Stimulated activated CD4-positive, alpha-beta T cell treated with anti-CD3 and anti-CD28 coated beads, Interleukin-2, amount 100 ng/mL, for 4 hours (primary cell): ENCODE measurements around the gene IGSF21.

Experiments used
- DNase-seq: peaks from one replicate; pipeline ENCODE4 v3.0.0-alpha.2; 2020; ENCODE audit warnings: low read depth

Gene IGSF21

DNA sequence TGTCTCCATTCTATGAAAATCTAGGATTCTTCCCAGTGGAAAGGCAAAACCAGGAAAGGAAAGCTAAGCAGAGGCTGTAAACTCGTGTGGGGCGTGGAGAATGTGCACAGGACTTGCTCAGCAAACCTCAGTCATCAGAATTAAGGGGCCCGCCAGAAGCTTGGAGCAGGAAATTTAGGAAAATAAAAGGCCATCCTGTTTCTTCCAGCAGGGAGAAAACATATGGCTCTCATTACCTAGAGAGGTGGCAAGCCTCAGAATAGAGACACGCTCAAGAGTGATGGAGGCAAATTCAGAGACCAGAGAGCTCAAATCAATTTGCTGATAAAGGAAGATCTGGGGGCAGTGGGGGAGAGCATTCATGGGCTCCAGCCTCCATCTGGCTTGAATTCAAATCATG, 221.2 kb downstream of the IGSF21 start:
- DNase-seq = no peak

DNA sequence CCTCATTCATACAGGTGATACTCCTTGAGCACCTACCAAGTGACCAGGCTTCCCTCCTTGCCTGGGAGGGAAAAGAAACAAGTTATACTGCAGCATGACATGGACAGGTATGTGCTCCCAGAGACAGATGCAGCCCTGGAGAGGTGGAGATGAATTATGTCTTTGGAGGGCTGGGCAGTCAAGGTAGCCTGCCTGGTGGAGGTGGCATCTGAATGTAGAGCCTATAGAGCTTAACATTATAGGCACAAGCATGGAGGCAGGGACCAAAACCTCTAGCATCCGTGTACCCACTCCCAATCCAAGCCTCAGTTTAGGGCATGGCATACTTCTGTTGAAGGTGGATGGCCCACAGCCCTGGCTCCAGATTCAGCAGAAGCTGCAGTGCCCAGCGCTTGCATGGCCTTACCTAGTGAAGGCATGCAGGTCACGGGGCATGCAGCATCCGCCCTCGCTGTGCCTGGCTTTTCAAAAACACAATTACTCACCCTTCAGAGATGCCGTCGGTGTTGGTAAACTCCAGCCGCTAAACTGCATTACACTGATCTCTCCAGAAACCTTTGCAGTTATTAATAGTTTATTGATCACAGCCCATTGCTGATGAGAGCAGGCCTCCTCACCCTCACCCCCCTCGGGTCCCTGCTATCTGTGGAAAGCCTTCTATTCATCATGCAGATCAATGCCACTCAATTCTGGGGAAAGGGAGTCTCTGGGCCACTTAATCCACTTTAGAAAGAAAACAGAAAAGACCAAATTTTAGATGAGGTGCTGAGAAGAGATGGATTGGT, 222.1 kb downstream of the IGSF21 start:
- no peak for DNase-seq

DNA sequence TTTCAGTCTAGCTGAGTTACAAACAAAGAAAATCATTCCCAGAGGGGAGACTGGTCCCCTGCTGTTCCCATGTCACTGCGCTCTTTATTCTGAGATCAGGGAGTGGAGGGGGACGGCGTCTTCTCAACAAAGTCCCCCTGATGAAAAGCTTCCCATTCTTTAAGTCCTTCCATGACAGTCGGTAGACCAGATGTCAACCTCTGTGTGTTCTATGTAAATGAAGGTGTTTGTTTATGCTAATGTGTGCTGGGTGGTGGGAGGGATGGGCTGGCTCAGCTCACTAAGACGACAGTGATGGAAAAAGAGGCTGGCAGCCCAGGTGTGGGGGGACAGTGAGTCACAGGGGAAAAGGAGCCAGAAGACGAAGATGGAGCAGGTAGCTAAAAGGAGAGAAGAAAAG, 225.0 kb downstream of the IGSF21 start:
- no peak for DNase-seq

DNA sequence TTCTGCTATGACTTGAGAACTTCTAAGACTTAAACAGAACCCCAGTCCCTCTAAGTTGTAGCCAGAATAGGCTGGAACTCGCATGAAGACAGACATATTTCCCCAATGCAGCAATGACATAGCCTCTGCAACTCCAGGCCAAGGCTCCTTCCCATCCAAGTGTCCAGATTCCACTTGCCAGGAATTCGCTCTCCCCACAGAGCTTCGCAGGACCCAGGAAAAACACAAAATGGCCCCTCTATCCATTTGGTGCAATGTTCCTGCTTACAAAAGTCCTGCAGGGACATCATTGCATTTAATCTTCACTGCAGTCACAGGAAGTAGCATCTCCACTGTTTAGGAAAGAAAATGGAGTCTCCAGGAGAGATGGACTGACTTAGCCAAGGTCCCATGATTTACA, 225.6 kb downstream of the IGSF21 start:
- DNase-seq = no peak

DNA sequence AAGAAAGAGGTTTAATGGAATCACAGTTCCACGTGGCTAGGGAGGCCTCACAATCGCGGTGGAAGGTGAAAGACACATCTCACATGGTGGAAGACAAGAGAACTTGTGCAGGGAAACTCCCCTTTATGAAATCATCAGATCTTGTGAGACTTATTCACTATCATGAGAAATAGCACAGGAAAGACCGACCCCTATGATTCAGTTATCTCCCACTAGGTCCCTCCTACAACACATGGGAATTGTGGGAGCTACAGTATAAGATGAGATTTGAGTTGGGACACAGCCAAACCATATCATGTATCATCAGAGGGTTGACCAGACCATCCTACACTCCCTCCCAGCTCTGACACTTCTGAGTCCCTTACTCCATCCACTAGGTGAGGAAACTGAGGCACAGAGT, 229.2 kb downstream of the IGSF21 start:
- DNase-seq = no peak

DNA sequence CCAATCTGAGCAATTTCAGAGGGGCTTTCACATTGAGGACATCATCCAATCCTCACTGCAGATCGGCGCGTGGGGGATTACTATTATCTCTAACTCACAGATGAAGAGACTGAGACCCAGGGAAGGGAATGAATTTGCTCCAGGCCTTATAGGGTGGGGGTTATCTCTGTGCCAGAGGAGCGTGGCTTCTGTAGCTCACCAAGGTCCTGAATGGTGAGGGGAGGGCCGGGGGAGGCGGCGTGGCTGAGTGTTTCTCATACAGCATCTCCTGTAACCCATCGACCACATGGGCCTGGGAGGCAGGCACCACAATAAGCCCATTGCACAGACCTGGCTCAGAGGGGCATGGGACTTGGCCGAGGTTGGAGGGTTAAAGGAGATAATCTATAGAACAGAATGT, 230.2 kb downstream of the IGSF21 start:
- DNase-seq = no peak

DNA sequence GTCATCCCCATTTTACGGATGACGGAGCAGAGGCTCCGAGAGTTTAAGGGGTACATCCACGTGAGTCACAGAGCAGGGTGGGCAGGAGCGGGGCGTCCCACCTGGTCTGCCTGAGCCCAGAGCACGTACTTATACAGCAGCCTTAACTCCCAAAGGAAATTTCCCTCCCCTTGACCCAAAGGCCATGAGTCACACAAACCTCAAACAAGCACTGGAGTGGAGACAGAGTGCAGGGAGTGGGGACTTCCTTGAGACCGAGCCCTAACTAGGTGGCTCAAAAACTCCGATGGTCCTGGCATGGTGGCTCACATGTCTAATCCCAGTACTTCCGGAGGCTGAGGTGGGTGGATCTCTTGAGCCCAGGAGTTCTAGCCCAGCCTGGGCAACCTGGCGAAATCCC, 231.6 kb downstream of the IGSF21 start:
- DNase-seq = no peak

DNA sequence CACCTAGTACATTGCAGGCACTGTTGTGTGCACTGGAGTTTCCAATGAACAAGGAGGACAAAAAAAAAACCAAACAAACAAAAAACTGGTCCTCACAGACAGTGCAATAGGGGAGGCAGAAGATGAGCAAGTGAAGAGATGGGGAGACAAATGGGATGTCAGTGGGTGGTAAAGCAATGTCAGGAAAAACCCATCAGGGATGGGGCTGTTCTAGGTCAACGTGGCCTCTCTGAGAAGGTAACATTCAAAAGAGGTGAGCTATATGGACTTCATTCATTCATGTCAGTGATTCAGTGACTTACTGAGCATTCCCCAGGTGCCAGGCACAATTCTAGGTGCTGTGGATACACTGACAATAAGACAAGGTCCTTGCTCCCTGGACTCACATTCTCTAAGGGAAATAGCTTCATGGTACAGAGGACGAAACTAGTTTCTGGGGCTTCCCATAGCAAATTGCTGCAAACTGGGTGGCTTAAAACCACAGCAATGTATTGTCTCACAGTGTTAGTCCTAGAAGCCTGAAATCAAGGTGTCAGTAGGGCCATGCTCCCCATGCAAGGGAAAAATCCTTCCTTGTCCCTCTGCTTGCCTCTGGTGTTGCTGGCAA, 232.7 kb downstream of the IGSF21 start:
- DNase-seq = no peak

DNA sequence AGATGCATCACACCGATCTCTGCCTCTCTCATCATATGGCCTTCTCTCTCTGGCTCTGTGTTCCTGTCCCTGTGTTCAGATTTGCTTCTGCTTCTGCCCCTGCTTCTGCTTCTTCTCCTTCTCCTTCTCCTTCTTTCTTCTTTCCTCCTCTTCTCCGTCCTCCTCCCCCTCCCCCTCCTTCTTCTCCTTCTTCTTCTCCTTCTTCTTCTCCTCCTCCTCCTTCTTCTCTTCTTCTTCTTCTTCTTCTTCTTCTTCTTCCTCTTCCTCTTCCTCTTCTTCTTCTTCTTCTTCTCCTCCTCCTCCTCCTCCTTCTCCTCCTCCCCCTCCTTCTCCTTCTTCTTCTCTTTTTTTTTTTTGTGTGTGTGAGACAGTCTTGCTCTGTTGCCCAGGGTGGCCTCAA, 233.2 kb downstream of the IGSF21 start:
- no peak for DNase-seq

DNA sequence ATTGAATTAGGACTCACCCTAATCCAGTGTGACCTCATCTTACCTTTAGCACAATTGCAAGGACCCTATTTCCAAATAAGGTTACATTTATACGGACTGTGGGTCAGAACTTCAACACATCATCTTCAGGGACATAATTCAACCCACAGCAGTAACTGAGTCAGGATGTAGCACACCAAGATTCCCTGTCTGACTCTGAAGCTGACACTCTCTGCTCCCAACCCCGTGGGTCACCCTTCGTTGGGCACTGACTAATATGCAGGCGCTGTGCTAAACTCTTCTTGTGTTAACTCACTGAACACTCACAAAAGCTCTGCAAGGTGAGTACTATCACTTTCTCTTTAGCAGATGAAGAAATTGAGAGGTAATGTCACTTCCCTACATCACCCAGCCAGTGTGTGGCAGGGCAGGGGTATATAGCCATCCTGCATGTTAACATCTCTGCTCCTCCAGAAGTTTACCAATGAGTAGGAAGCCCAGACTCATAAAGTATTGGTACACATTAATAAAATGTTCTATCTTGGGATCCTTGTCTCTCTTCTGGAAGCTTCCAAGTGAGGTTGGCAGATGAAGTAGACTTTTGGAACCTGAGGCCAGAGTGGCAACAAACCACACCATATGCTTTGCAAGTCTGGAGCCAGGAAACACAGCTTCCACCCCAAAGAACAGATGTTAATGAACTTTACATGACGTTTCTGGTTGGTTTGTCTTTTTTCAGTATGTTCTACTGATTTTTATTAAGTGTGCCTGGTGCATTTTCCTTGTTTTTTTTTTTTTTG, 233.9 kb downstream of the IGSF21 start:
- DNase-seq = no peak

DNA sequence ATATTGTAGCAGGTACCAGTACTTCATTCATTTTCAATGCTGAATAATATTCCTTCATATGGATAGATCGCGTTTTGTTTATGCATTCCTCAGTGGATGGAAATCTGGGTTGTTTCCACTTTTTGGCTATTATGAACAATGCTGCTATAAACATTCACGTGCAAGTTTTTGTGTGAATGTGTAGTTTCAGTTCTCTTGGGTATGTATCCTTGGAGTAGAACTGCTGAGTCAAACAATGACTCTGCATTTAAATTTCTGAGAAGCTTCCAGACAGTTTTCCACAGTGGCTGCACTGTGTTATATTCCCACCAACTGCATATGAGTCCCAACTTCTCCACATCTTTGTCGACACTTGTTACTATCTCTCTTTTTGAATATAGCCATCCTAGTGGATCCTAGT, 235.1 kb downstream of the IGSF21 start:
- no peak for DNase-seq

DNA sequence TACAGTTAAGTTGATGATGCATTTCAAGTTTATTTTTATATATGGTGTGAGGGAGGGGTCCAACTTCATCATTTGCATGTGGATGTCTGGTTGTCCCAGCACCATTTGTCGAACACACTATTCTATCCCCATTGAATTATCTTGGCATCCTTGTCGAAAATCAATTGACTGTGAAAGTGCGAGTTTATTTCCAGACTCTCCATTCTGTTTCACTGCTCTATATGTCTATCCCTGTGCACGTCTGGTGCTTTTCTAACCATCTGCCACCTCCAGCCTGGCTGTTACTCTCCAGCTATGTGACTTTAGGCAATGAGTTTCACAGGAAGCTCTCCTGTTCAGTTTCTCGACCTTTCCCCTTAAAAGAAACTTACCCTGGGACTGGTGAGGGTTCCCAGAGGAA, 236.0 kb downstream of the IGSF21 start:
- no peak for DNase-seq

DNA sequence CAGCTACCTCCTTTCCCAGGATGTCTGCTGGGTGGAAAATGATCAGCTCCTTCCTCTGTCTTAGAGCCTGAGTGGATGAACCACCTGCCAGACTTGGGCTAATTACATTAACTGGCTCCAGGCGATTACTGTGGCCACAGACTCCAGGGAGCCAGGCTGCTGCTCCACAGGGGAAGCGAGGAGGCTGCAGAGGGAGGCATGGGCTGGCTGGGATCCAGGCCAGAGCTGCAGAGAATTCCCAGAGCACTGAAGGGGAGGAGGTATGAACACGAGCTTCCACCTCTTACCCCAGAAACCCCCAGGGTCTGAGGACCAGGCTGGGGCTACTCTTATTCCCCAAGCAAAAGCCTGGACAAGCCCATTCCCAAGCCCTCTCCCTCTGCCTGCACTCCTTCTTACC, 237.2 kb downstream of the IGSF21 start:
- DNase-seq = no peak

DNA sequence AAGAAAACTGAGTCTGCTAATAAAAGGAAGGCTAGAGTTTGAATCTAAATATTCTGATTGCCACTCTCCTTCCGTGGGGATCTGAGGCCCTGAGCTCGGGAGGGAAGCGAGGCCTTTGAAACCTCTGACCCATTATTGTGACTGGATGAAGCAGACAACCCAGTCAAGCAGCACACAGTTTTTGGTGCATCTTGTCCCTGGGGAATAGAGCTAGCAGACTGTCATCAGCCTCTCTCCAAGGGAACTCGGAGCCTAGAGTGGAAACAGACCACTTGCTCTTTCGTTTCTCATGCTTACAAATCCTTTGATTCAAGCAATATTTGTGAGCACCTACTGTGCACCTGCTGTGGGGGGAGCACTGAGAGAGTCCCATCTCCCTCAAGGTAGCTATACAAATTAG, 240.0 kb downstream of the IGSF21 start:
- no peak for DNase-seq

DNA sequence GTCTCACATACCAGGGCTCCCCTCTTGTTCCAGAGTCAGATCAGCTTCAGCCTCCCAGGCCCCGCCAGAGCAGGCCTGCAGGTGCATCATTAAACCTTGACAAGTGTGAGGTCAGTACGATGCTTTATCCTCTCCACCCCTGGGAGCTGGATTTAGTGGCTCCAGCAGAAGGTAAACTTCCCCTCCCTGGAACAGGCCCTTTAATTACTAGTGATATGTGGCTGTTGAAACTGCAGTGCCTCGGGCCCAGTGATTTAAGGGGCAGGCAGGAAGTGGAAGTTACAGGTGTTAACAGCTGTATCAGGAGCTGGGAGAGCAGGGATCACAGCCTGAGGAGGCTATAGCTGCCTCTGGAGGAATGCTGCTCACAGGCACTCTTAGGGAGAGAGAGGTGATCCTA, 240.8 kb downstream of the IGSF21 start:
- no peak for DNase-seq

DNA sequence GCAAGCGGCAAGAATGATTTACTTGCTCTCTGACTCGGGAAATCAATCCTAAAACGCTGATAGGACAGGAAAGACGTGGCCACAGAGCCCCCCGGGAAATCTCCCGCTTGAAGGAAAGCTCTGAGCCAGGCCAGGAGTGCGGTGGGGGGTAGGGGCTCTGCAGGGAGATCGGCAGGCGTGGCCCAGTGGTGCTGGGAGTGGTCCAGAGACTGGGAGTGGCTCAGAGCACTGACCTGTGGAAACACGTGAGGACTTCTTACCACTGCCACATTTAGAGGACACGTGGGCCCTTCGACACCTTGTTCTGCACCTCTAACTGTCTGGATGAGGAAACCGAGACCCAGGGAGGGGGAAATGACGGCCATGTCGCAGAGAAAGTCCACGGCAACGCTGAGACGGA, 243.1 kb downstream of the IGSF21 start:
- DNase-seq = no peak

DNA sequence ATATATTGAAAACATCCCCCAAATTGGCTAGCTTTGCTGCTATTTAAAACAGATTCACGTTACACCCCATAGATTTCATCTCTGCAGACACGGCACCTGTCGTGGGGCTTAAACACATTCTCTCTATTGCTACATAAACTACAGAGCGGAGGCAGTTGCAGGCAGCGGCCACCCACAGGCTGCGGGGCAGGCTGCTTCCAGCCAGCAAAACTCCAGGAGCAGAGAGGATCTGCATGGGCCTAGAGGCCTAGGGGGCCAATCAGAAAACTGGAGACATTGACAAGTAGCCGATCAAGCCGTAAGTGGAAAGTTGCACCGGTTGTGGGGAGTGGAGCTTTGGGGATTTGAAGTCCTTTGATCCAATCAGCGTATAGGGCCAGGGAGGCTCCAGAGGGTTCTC, 244.1 kb downstream of the IGSF21 start:
- DNase-seq = no peak

DNA sequence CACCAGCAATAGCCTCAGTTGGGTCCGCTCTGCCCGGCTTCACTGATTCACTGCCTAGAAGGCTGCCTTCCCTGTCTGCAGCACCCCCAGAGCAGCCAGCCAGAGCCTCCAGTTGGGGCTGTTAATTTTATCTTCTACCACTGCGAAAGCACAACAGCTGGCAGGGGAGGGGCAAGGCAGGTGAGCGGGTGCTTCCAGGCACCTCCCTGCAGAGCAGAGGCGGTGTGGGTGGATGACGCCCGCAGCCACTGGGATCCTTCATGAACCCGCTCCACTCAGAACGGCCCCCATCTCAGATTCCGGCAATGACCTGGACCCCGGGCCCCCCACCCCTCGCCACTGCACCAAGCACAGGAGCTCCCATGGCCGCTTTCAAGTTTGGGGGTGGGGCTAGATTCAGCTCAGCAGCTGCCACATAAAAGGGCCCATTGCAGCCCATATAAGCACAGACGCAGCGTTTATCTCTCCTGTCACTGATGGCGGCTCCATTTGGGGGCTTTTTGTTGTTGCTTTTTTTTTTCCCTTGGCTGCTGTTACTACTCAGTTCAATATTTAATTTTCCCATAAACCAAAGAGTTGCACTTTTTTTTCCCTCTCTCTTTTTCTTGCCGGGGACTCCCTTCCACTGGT, 245.2 kb downstream of the IGSF21 start:
- no peak for DNase-seq

DNA sequence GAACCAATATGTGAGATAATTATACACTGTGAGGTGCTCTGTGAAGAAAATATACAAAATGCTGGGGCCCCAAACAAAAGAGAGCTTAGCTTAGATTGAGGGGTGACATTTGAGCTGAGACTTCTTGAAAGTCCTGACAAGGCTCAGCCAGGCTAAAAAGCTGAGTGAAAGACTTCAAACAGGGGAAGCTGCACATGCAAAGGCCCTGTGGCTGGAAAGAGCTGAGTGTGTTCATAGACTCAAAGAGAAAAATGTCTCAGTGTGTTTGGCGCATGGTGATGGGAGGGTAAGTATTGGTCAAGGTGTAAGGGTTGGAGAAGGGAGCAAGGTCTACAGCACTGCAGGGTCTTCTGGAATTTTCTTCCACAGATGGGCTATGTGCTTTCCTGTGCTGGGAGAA, 245.9 kb downstream of the IGSF21 start:
- no peak for DNase-seq

DNA sequence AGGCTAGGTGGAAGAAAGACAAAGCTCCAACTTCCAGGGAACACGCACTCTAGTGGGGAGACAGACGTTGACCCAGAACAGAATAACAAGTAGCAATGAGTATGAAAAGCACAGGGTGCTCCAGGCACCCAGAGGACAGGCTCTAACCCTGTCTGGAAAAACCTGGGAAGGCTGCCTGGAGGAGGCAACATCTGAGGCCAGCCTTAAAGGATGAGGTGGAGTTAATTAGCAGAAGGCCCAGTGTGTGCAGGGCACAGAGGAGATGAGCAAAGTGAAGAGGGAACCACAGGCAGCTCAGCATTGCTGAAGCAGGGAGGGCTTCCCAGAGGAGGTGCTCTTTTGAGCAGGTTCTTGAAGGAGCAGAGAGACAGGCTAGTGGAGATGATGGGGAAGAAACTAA, 246.4 kb downstream of the IGSF21 start:
- no peak for DNase-seq

DNA sequence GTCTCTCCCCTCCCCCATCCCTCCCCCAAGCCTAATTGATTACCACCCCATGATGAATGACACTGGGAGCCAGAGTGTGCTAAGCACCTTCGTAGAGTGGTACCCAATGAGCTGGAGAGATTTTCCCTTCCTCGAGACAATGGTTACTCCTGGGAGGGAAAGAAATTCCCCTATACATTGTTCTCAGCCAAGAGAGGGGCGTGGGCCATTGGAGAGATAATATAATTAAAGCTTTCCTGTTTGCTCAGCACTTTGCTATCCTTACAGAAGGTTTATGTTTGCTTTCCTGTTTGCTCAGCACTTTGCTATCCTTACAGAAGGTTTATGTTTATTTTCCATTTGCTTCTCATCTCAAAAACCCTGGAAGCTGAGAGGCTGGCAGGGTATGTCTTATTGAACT, 247.0 kb downstream of the IGSF21 start:
- no peak for DNase-seq

DNA sequence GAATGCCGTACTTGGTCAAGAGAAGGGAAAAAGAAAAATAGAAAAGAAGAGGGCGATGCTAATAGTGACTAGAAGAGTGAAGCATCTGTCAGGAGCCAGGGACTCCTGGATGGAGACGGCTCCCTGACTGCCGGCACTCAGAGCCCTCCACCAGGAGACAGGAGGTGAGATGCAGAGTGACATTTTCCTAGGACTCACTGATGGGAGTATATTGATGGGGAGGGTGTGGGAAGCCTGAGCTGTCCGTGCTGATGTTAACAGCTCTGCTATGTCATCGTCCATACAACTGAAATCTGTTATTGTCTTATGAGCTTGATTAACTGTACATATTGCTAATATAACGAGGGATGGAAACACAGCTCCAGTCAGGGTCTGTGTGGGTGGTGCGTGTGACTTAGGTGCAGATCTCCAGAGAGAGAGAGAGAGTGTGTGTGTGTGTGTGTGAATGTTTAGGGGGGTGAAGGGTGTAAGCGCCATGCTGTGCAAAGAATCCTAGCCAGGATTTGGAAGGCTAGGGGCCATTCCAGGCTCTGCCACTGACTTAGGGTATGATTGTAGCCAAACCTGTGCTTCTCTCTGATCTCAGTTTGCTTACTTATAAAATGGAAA, 250.1 kb downstream of the IGSF21 start:
- DNase-seq = no peak
